HL-60 (cell line): ENCODE results near the gene PDIA4.

Experiments
- CTCF ChIP-seq: IDR thresholded peaks from one replicate; pipeline ENCODE4 v1.5.1; 2011; ENCODE audit warnings: low read length, control low read depth, inconsistent platforms; ENCODE audit not compliant: insufficient read depth
- GABPA ChIP-seq: IDR thresholded peaks from 2 replicates; pipeline ENCODE4 v1.6.1; 2012; ENCODE audit warnings: low read depth
- POLR2AphosphoS5 ChIP-seq: IDR thresholded peaks from 2 replicates; pipeline ENCODE4 v1.6.1; 2012; ENCODE audit warnings: low read depth
- REST ChIP-seq: IDR thresholded peaks from 2 replicates; pipeline ENCODE4 v1.6.1; 2012; ENCODE audit warnings: low read depth; ENCODE audit not compliant: insufficient replicate concordance
- SPI1 ChIP-seq: IDR thresholded peaks from 2 replicates; pipeline ENCODE4 v1.6.1; 2012; ENCODE audit warnings: low read depth, mild to moderate bottlenecking, borderline replicate concordance

DNA sequence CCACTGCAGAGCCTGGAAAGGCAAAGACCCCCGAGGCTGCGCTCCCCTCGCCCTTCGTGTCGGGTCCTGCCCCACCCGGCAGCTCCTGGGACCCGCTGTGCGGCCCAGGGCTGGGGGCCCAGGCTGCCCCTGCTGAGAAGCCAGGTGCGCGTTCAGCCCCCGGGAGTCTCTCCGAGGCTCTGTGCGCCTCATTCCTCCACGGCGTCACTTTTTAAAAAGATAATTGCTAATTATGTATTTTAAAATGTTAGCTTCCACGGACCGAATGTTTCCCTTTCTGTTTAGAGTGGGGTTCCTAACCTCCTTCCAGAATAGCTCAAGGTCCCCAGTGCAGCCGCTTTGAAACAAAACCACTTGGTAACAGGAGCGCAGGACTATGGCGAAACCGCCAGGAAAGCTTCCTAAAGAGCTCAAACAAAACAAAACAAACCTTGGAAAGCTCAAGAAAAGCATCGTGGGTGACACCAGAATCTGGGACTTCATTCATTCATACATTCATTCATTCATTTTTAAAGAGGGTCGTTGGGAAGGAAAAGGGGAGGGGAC, 45.6 kb downstream of the PDIA4 start:
- no peak for TF ChIP-seq CTCF
- TF ChIP-seq POLR2AphosphoS5: no peak
- no peak for TF ChIP-seq REST
- no peak for TF ChIP-seq SPI1
- no peak for TF ChIP-seq GABPA
